Upper lobe of right lung (tissue), 1 donor: Measurements from ENCODE around the gene TMIGD3. TPM values are rescaled to one million over a fixed set of nuclear protein-coding genes. Genes with fewer than 3 reads are reported as not detected.

Experiments used
- ATAC-seq: fragments of 200-7000 bp; cut with Tn5 transposase; one replicate; pipeline ENCODE4 v1.9.1; 2020; ENCODE audit warnings: mild to moderate bottlenecking, moderate library complexity
- DNase-seq: peaks from one replicate; pipeline ENCODE4 v3.0.0-alpha.2; 2020
- H3K27ac ChIP-seq: fragments of 200-600 bp; one replicate; pipeline ENCODE4 v1.8.0; 2022
- H3K27me3 ChIP-seq: fragments of 200-600 bp; one replicate; pipeline ENCODE4 v1.8.0; 2022; ENCODE audit warnings: mild to moderate bottlenecking
- H3K36me3 ChIP-seq: fragments of 200-600 bp; one replicate; pipeline ENCODE4 v1.8.0; 2022
- H3K4me1 ChIP-seq: fragments of 200-600 bp; one replicate; pipeline ENCODE4 v1.8.0; 2022
- H3K4me3 ChIP-seq: fragments of 200-600 bp; one replicate; pipeline ENCODE4 v1.8.0; 2022; ENCODE audit warnings: mild to moderate bottlenecking
- H3K9me3 ChIP-seq: fragments of 200-600 bp; one replicate; pipeline ENCODE4 v1.8.0; 2022
- intact Hi-C: fragments of 100-400 bp; cut with DNase I; formaldehyde crosslinking; loops from one replicate; pipeline ENCODE4 v1.11.0; 2022
- total RNA-seq: library from RNA; stranded (reverse); fragmentation: NEBNext Ultra II Directional; extraction: Animal tissue kit (Norgen Biotek cat#: 25700); gene quantifications from one replicate; pipeline ENCODE4 v1.2.1, GENCODE V29; 2021
- TF ChIP-seq, protein P1 (sequence below): fragments of 200-600 bp; IDR thresholded peaks from one replicate; pipeline ENCODE4 v1.8.0; 2022; ENCODE audit warnings: antibody characterized with exemption
- donor health status: DM: no; HTN: yes; CAD: no; lungs with severe emphysema.

TMIGD3 gene
- total RNA-seq, 1 donor from 2014 or later, result 5.1 TPM

DNA sequence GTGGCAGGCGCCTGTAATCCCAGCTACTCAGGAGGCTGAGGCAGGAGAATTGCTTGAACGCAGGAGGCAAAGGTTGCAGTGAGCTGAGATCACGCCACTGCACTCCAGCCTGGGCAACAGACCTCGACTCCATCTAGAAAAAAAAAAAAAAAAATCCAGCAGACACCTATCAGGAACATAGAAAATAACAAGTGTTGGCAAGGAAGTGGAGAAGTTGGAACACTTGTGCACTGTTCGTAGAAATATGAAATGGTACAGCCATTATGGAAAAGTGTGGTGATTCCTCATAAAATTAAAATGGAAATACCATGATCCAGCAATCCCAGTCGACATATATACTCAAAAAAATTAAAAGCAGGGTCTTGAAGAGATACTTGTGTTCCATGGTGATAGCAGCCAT, 41.7 kb downstream of the TMIGD3 start:
- intact Hi-C loops, result no loop called here
- H3K27ac ChIP-seq, result no peak overlapping the region
- no peak overlapping the region for H3K4me3 ChIP-seq
- no peaks in the 10 kb centered on the region for H3K27me3 ChIP-seq
- H3K4me1 ChIP-seq, result no peaks in the 10 kb centered on the region
- ATAC-seq (no peak), DNase-seq (no peak)
- TF ChIP-seq, protein P1, sequence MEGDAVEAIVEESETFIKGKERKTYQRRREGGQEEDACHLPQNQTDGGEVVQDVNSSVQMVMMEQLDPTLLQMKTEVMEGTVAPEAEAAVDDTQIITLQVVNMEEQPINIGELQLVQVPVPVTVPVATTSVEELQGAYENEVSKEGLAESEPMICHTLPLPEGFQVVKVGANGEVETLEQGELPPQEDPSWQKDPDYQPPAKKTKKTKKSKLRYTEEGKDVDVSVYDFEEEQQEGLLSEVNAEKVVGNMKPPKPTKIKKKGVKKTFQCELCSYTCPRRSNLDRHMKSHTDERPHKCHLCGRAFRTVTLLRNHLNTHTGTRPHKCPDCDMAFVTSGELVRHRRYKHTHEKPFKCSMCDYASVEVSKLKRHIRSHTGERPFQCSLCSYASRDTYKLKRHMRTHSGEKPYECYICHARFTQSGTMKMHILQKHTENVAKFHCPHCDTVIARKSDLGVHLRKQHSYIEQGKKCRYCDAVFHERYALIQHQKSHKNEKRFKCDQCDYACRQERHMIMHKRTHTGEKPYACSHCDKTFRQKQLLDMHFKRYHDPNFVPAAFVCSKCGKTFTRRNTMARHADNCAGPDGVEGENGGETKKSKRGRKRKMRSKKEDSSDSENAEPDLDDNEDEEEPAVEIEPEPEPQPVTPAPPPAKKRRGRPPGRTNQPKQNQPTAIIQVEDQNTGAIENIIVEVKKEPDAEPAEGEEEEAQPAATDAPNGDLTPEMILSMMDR, result no peak
- no peaks in the 10 kb centered on the region for H3K9me3 ChIP-seq
- H3K36me3 ChIP-seq, result peaks cover 61% of the 10 kb centered on the region

DNA sequence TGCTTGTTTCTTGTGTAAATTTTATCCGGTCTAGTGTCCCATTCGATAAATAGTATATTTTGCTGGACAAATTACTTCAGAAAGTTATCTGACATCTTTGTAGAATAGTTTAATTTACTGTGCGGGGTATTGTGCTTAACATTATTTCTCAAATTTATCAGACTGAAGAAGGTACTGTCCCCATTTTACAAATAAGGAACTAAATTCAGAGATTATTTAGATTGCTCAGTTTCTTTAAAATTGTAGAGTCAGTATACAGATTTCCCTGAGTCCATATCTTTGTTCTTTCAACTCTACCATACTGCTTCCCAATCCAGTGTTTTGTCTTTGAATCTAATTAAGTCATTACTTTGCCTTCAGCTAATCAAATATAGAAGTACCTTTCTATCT, 47.8 kb downstream of the TMIGD3 start:
- ATAC-seq, result no peak
- TF ChIP-seq, protein P1, result no peak

DNA sequence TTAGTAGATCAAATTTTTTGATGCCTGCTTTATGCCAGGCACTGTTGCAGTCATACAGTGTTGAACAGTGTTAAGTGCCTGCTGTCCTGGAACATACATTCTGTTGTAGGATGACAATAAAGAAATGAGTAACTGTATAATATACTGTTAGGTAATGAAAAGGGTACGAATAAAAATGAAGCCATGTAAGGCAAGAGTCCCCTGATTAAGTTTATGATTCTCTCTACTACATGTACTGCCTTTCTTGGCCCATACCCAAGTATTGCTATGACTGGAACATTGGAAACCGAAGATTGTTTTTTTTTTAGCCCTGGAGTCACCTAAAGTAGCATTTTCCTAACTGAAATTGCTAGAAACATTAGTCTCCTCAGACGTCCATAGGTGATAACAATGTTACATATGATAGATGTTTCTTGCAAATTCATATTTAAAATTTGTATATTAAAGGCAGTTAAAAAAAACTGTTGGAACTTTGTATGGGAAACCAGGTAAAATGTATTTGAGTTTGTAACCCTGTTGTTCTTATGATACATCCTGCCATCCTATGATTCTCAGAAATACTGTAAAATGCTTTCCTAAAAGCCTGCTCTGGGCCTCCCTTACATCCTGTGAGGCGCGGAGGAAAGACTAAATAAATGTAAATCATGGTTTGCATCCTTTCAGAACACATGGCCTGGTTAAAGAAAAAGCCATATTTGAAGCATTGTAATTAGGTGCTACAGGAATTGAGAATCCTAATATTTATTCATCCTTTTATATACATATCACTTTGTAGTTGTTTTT, 48.4 kb downstream of the TMIGD3 start:
- Histone ChIP-seq H3K27me3 (no peaks in the 10 kb centered on the region), H3K4me3 (no peak overlapping the region), H3K36me3 (peaks cover 79% of the 10 kb centered on the region), H3K4me1 (peaks cover 24% of the 10 kb centered on the region), H3K27ac (no peak overlapping the region), H3K9me3 (no peaks in the 10 kb centered on the region)
- TF ChIP-seq, protein P1, result no peak
- intact Hi-C loops, result no loop called here
- ATAC-seq (no peak), DNase-seq (no peak)

More for the DNA sequence above, 47.8 kb downstream of the TMIGD3 start:
- no peaks in the 10 kb centered on the region for H3K9me3 ChIP-seq
- peaks cover 19% of the 10 kb centered on the region for H3K4me1 ChIP-seq
- H3K27me3 ChIP-seq, result no peaks in the 10 kb centered on the region
- peaks cover 81% of the 10 kb centered on the region for H3K36me3 ChIP-seq
- intact Hi-C loops, result no loop called here
- DNase-seq, result no peak
- H3K4me3 ChIP-seq, result no peak overlapping the region
- H3K27ac ChIP-seq, result no peak overlapping the region

DNA sequence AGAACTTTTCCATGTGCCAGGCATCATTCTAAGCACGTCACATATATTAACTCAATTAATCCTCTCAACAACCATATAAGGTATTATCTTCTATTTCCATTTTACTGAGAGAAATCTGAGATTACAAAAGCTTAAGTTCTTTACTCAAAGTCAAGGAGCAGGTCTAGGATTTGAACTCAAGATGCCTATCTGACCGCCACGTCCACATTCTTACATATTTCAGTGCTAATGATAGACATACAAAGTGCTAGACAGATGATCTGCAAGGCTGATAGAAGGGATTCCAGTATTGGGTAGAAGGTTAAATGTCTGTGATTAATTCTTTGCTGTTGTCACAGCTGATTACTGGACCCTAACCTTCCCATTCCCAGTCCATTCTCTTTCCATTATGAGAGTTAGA, 49.7 kb downstream of the TMIGD3 start:
- DNase-seq (no peak), ATAC-seq (no peak)
- H3K9me3 ChIP-seq, result no peaks in the 10 kb centered on the region
- H3K4me1 ChIP-seq, result peaks cover 25% of the 10 kb centered on the region
- TF ChIP-seq, protein P1, result no peak
- peaks cover 65% of the 10 kb centered on the region for H3K36me3 ChIP-seq
- H3K27ac ChIP-seq, result no peak overlapping the region
- intact Hi-C loops, result no loop called here
- no peaks in the 10 kb centered on the region for H3K27me3 ChIP-seq
- H3K4me3 ChIP-seq, result no peak overlapping the region

DNA sequence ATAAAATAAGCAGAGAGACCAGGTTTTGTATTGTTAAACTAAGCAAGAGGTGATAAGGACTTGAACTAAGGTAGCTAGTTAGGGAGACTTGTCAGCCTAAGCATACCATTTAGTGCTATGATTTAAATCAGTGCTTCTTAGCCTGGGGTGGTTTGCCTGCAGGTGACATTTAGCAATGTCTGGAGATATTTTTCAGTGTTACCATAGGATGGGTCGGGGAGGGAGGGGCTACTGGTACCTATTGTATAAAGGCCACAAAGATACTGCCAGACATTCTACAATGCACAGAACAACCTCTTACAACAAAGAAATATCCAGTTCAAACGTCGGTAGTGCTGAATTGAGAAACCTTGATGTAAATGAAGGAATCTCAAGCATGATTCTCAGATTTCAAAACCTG, 50.9 kb downstream of the TMIGD3 start:
- Histone ChIP-seq H3K27me3 (no peaks in the 10 kb centered on the region), H3K9me3 (no peaks in the 10 kb centered on the region), H3K4me1 (peaks cover 33% of the 10 kb centered on the region), H3K27ac (no peak overlapping the region), H3K36me3 (peaks cover 54% of the 10 kb centered on the region), H3K4me3 (no peak overlapping the region)
- intact Hi-C loops, result no loop called here
- ATAC-seq (no peak), DNase-seq (no peak)
- TF ChIP-seq, protein P1, result no peak

DNA sequence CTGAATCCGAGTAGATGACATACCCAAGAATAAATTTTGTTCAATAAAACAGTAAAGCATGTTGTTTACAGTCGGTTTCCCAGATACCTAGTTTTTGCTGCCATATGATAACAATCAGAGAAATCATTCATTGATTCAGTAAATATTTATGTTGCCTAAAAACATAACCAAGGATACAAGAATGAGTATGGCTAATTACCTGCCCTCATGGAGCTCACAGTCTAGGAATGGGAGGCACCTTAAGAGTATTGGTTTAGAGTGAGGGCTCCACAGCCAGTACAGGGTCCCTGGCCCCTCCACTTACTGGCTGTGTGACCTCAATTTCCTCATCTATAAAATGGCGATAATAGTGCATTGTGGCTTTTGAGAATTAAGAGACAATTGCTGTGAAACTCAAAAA, 53.2 kb downstream of the TMIGD3 start:
- H3K27ac ChIP-seq, result peak overlapping the region; percentile 75
- ATAC-seq, result no peak
- H3K4me1 ChIP-seq, result peaks cover 47% of the 10 kb centered on the region

More for the DNA sequence above, 53.2 kb downstream of the TMIGD3 start:
- no peaks in the 10 kb centered on the region for H3K27me3 ChIP-seq
- TF ChIP-seq, protein P1, result no peak
- DNase-seq, result no peak
- intact Hi-C loops, result no loop called here
- peaks cover 50% of the 10 kb centered on the region for H3K36me3 ChIP-seq
- H3K4me3 ChIP-seq, result peak overlapping the region; percentile 67
- H3K9me3 ChIP-seq, result no peaks in the 10 kb centered on the region
